Rectal smooth muscle tissue (tissue), 1 donor: ENCODE measurements around the gene ZNF184.
"Not testable (repeated sequence)": the region's sequence is repeated elsewhere in the genome, so short reads cannot be mapped to it uniquely, and the experiment has no call there.

ENCODE experiments used
- H3K27ac ChIP-seq: one replicate; pipeline ENCODE4 v1.7.0; 2013; ENCODE audit warnings: low read depth, low read length, inconsistent platforms
- H3K27me3 ChIP-seq: one replicate; pipeline ENCODE4 v1.7.0; 2013; ENCODE audit warnings: low read length; ENCODE audit not compliant: control insufficient read depth, insufficient read depth
- H3K36me3 ChIP-seq: one replicate; pipeline ENCODE4 v1.7.0; 2013; ENCODE audit warnings: low read length; ENCODE audit not compliant: control insufficient read depth, insufficient read depth
- H3K4me1 ChIP-seq: one replicate; pipeline ENCODE4 v1.7.0; 2013; ENCODE audit warnings: low read length; ENCODE audit not compliant: control insufficient read depth, insufficient read depth
- H3K4me3 ChIP-seq: one replicate; pipeline ENCODE4 v1.7.0; 2013; ENCODE audit warnings: low read length
- H3K9ac ChIP-seq: one replicate; pipeline ENCODE4 v1.7.0; 2013; ENCODE audit warnings: low read length

Gene ZNF184

GRCh38 chr6:27433714-27434113 lies 39.2 kb downstream of the ZNF184 start:
- Histone ChIP-seq H3K4me1 (no peaks in the 10 kb centered on the region), H3K36me3 (no peaks in the 10 kb centered on the region), H3K27me3 (no peaks in the 10 kb centered on the region), H3K4me3 (no peak overlapping the region), H3K9ac (no peak overlapping the region), H3K27ac (no peak overlapping the region)

GRCh38 chr6:27428966-27429365 lies 43.9 kb downstream of the ZNF184 start:
- Histone ChIP-seq H3K4me3 (no peak overlapping the region), H3K4me1 (no peaks in the 10 kb centered on the region), H3K27me3 (no peaks in the 10 kb centered on the region), H3K27ac (no peak overlapping the region), H3K36me3 (no peaks in the 10 kb centered on the region), H3K9ac (no peak overlapping the region)

DNA sequence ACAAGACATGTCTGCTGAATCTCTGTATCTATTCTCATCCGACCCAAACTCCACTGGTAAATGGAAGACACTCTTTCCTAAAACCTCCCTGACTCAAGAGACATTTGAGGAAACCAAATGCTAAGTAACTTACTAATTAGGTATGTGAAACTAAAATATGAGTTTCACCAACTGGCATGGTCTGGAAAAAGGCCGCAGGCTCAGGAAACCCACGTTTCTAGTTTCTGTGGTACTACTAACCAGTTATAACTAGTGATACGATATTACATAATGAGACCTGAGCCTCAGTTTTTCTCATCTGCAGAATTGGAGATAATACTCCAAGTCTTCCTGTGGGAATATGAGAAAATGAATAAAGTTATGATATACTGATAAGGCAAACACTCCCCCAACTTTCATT lies 44.4 kb downstream of the ZNF184 start:
- H3K27me3 ChIP-seq: no peaks in the 10 kb centered on the region
- no peaks in the 10 kb centered on the region for H3K4me1 ChIP-seq
- H3K9ac ChIP-seq: no peak overlapping the region
- H3K4me3 ChIP-seq: no peak overlapping the region
- H3K27ac ChIP-seq: no peak overlapping the region
- H3K36me3 ChIP-seq: no peaks in the 10 kb centered on the region

DNA sequence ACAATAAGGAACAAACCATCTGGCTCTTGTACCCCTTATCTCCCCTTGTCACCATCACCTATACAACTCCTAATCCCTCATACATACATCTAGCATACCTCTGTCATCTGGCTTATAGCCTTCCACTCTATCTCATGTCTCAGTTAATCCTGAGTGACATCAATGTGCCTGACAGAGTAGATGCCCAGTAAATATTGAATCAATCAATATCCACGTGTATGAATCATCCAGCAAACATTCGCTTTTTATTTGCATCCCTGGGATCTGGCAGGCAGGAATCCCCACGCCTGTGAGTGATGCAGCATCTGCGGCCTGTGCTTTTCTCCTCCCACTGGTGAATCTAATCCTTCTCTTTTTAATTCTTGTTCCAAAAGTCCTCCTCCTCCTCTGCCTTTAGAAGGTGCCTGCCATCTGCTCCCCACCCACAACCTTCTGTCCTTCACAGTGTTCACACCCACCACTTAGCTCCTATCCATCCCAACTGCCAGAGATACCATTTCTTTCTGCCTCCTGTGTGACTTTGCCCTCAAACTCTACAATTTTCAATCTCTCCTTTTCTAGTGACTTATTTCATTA lies 46.8 kb downstream of the ZNF184 start:
- Histone ChIP-seq H3K9ac (no peak overlapping the region), H3K4me3 (no peak overlapping the region), H3K27me3 (no peaks in the 10 kb centered on the region), H3K36me3 (no peaks in the 10 kb centered on the region), H3K27ac (no peak overlapping the region), H3K4me1 (no peaks in the 10 kb centered on the region)

DNA sequence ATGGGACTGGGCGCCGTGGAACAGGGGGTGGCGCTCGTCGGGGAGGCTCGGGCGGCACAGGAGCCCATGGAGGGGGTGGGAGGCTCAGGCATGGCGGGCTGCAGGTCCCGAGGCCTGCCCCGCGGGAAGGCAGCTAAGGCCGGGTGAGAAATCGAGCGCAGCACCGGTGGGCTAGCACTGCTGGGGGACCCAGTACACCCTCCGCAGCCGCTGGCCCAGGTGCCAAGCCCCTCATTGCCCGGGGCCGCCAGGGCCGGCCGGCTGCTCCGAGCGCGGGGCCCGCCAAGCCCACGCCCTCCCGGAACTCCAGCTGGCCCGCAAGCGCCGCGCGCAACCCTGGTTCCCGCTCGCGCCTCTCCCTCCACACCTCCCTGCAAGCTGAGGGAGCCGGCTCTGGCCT lies 48.1 kb downstream of the ZNF184 start:
- H3K9ac ChIP-seq, H3K4me1 ChIP-seq, H3K27ac ChIP-seq, H3K36me3 ChIP-seq, H3K27me3 ChIP-seq, H3K4me3 ChIP-seq: not testable (repeated sequence)

- H3K27me3 ChIP-seq: no peaks in the 10 kb centered on the region
- no peak overlapping the region for H3K9ac ChIP-seq
- H3K4me3 ChIP-seq: no peak overlapping the region
- no peaks in the 10 kb centered on the region for H3K4me1 ChIP-seq
- no peaks in the 10 kb centered on the region for H3K36me3 ChIP-seq
- no peak overlapping the region for H3K27ac ChIP-seq
Observed at GRCh38 chr6:27422651-27423332, 50.1 kb downstream of the ZNF184 start.

DNA sequence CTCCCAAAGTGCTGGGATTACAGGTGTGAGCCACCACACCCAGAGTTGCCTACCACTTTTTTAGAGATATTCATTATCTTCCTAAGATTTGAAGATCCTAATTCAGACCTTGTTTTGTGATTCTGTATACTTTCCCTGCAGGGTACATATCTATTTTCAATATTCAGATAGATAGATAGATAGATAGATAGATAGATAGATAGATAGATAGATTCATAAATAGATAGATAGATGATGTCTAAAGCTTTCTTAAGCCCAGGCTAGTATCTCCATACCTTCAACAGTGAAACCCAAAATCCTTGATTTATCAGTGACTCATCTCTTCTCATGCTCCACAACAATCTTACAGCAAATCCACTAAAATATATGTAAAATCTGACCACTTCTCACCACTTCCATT lies 53.5 kb downstream of the ZNF184 start:
- H3K4me1 ChIP-seq: no peaks in the 10 kb centered on the region
- H3K36me3 ChIP-seq: no peaks in the 10 kb centered on the region
- H3K27me3 ChIP-seq: no peaks in the 10 kb centered on the region
- no peak overlapping the region for H3K27ac ChIP-seq
- no peak overlapping the region for H3K9ac ChIP-seq
- no peak overlapping the region for H3K4me3 ChIP-seq

DNA sequence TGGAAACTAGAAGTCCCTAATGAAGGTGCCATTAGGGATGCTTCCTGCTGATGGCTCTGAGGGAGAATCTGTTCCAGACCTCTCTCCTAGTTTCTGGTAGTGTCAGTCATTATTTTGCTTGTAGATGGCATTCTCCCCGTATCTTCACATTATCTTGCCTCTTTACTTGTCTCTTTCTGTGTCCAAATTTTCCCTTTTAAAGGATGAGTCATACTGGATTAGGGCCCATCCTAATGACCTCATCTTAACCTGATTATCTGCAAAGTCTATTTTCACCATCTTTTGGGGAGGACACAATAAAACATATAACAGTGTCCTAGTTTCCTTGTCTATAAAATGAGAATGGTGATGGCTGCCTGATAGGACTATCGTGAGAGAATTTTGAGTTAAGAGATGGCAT lies 57.0 kb downstream of the ZNF184 start:
- no peak overlapping the region for H3K4me3 ChIP-seq
- no peaks in the 10 kb centered on the region for H3K27me3 ChIP-seq
- H3K27ac ChIP-seq: no peak overlapping the region
- H3K9ac ChIP-seq: no peak overlapping the region
- no peaks in the 10 kb centered on the region for H3K4me1 ChIP-seq
- H3K36me3 ChIP-seq: no peaks in the 10 kb centered on the region

GRCh38 chr6:27414996-27415395 lies 57.9 kb downstream of the ZNF184 start:
- Histone ChIP-seq H3K4me1 (no peaks in the 10 kb centered on the region), H3K27ac (no peak overlapping the region), H3K9ac (no peak overlapping the region), H3K27me3 (no peaks in the 10 kb centered on the region), H3K4me3 (no peak overlapping the region), H3K36me3 (no peaks in the 10 kb centered on the region)

DNA sequence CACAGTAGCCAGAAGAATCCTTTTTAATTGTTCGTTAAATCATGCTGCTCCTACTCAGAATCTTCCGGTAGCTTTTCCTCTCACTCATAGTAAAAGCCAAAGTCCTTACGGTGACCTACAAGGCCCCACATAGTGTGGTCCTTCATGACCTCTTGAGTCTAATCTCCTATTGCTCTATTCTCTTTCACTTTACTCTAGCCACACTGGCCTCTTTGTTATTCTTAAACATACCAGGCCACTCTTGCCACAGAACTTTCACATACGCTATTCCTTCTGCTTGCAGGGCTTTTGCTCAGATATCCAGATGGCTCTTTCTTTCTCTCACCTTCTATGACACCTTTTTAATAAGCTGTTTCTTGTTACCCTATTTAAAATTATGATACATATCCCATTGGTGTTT lies 58.6 kb downstream of the ZNF184 start:
- Histone ChIP-seq H3K9ac (no peak overlapping the region), H3K4me3 (no peak overlapping the region), H3K4me1 (no peaks in the 10 kb centered on the region), H3K36me3 (no peaks in the 10 kb centered on the region), H3K27ac (no peak overlapping the region), H3K27me3 (no peaks in the 10 kb centered on the region)

GRCh38 chr6:27407153-27407814 lies 65.6 kb downstream of the ZNF184 start:
- Histone ChIP-seq H3K4me3 (no peak overlapping the region), H3K9ac (no peak overlapping the region)

GRCh38 chr6:27406085-27406484 lies 66.8 kb downstream of the ZNF184 start:
- no peak overlapping the region for H3K4me3 ChIP-seq
- no peaks in the 10 kb centered on the region for H3K36me3 ChIP-seq
- no peaks in the 10 kb centered on the region for H3K27me3 ChIP-seq
- H3K27ac ChIP-seq: no peak overlapping the region
- no peak overlapping the region for H3K9ac ChIP-seq
- no peaks in the 10 kb centered on the region for H3K4me1 ChIP-seq

More at GRCh38 chr6:27407153-27407814, 65.6 kb downstream of the ZNF184 start:
- no peak overlapping the region for H3K27ac ChIP-seq
- H3K36me3 ChIP-seq: no peaks in the 10 kb centered on the region
- no peaks in the 10 kb centered on the region for H3K4me1 ChIP-seq
- no peaks in the 10 kb centered on the region for H3K27me3 ChIP-seq
